Right kidney (tissue), 1 donor: Measurements from ENCODE around the gene C3.

ENCODE experiments used
- DNase-seq: peaks from one replicate; pipeline ENCODE4 v3.0.0-alpha.2; 2016

Gene C3

GRCh38 chr19:6730941-6731670 lies 10.7 kb upstream of the C3 start:
- DNase-seq, result no peak

- no peak for DNase-seq
Measured at GRCh38 chr19:6730153-6730804, 9.8 kb upstream of the C3 start.

GRCh38 chr19:6729573-6730152 lies 9.2 kb upstream of the C3 start:
- DNase-seq, result no peak

- DNase-seq, result no peak
Measured at GRCh38 chr19:6728346-6728745, 7.9 kb upstream of the C3 start.

GRCh38 chr19:6725513-6726231 lies 5.2 kb upstream of the C3 start:
- no peak for DNase-seq

GRCh38 chr19:6724631-6725492 lies 4.4 kb upstream of the C3 start:
- DNase-seq, result no peak

- DNase-seq, result no peak
Measured at GRCh38 chr19:6723738-6724137, 3.3 kb upstream of the C3 start.

- DNase-seq, result no peak
Measured at GRCh38 chr19:6723108-6723618, 2.7 kb upstream of the C3 start.

GRCh38 chr19:6721773-6722172 lies 1.3 kb upstream of the C3 start:
- DNase-seq, result no peak

GRCh38 chr19:6721138-6721474 lies 656 bp upstream of the C3 start:
- no peak for DNase-seq

- DNase-seq, result no peak
Measured at GRCh38 chr19:6719992-6720368, 470 bp downstream of the C3 start.

GRCh38 chr19:6719540-6719861 lies 949 bp downstream of the C3 start:
- no peak for DNase-seq

- no peak for DNase-seq
Measured at GRCh38 chr19:6718741-6719539, 1.5 kb downstream of the C3 start.

- no peak for DNase-seq
Measured at GRCh38 chr19:6718111-6718740, 2.2 kb downstream of the C3 start.

- DNase-seq, result no peak
Measured at GRCh38 chr19:6717441-6717971, 2.9 kb downstream of the C3 start.

GRCh38 chr19:6717036-6717435 lies 3.4 kb downstream of the C3 start:
- no peak for DNase-seq

GRCh38 chr19:6716610-6716970 lies 3.9 kb downstream of the C3 start:
- no peak for DNase-seq

GRCh38 chr19:6714749-6715555 lies 5.5 kb downstream of the C3 start:
- DNase-seq, result no peak

- DNase-seq, result no peak
Measured at GRCh38 chr19:6713773-6714692, 6.4 kb downstream of the C3 start.
